Calu3 (cell line): ENCODE data around the gene PSMB2. TPM values are rescaled to one million over a fixed set of nuclear protein-coding genes. Genes with fewer than 3 reads are reported as not detected.
"Not testable (repeated sequence)": the region's sequence is repeated elsewhere in the genome, so short reads cannot be mapped to it uniquely, and the experiment has no call there.

Experiments
- BruUV-seq: library from RNA; stranded (reverse); fragments of 400-500 nt; replicated peaks from 2 replicates; lab custom pipeline; 2021; lab: Mats Ljungman, UMichigan
- CTCF ChIA-PET: fragments of 300-600 bp; sonication (Branson Sonifier 250); formaldehyde crosslinking; loops from one replicate; lab custom pipeline; 2022; ENCODE audit warnings: antibody characterized with exemption; lab: Charles Lee
- DNase-seq: peaks from one replicate; pipeline ENCODE4 v3.0.0; 2022
- H3K27ac Mint-ChIP-seq: one replicate; pipeline ENCODE4 v1.8.0; 2022; ENCODE audit warnings: mixed read lengths; ENCODE audit not compliant: unreplicated experiment
- H3K27me3 Mint-ChIP-seq: one replicate; pipeline ENCODE4 v1.8.0; 2022; ENCODE audit warnings: mixed read lengths; ENCODE audit not compliant: unreplicated experiment
- H3K36me3 Mint-ChIP-seq: one replicate; pipeline ENCODE4 v1.8.0; 2022; ENCODE audit warnings: mild to moderate bottlenecking, moderate library complexity, mixed read lengths; ENCODE audit not compliant: insufficient read depth, unreplicated experiment
- H3K4me1 Mint-ChIP-seq: one replicate; pipeline ENCODE4 v1.8.0; 2022; ENCODE audit warnings: mild to moderate bottlenecking, low read depth, mixed read lengths; ENCODE audit not compliant: unreplicated experiment
- H3K4me3 Mint-ChIP-seq: one replicate; pipeline ENCODE4 v1.8.0; 2022; ENCODE audit warnings: mild to moderate bottlenecking, low read depth, moderate library complexity, mixed read lengths; ENCODE audit not compliant: unreplicated experiment
- H3K9me3 Mint-ChIP-seq: one replicate; pipeline ENCODE4 v1.8.0; 2022; ENCODE audit warnings: low read depth, mixed read lengths; ENCODE audit not compliant: unreplicated experiment
- CTCF ChIP-seq: fragments of 200-600 bp; IDR thresholded peaks from one replicate; pipeline ENCODE4 v1.8.0; 2022; ENCODE audit warnings: antibody characterized with exemption; ENCODE audit not compliant: unreplicated experiment
- intact Hi-C: fragments of 100-400 bp; cut with micrococcal nuclease; formaldehyde crosslinking; loops from one replicate; pipeline ENCODE4 v1.10.0; 2022; ENCODE audit not compliant: unreplicated experiment
- total RNA-seq: library from RNA; stranded (reverse); gene quantifications from 2 replicates; pipeline ENCODE4 v1.2.3, GENCODE V29; 2022

PSMB2 gene
- total RNA-seq, 1 experiment from 2014 or later = 109 TPM

DNA sequence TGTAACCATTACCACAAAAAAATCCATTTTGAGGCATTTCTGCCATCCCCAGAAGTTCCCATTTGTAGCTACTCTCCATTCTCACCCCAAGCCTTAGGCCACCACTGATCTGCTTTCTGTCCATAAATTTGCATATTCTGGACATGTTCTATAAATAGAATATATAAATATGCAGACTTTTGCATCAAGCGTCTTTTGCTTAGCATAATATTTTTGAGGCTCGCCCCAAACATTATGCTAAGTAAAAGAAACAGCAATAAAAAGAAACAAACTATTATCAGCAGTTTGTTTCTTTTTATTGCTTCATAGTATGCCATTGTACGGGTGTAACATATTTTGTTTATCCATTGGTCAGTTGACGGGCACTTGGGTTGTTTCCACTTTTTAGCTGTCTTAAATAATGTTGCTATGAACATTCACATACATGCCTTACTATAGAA is 60.4 kb downstream of the PSMB2 start:
- no peaks in the 10 kb centered on the region for H3K36me3 Mint-ChIP-seq
- BruUV-seq = no TSS peak
- peaks cover 7% of the 10 kb centered on the region for H3K27me3 Mint-ChIP-seq
- H3K4me1 Mint-ChIP-seq = no peaks in the 10 kb centered on the region
- no peak overlapping the region for H3K4me3 Mint-ChIP-seq
- TF ChIP-seq CTCF = no peak
- intact Hi-C loops = no loop called here
- no peaks in the 10 kb centered on the region for H3K9me3 Mint-ChIP-seq
- no peak overlapping the region for H3K27ac Mint-ChIP-seq
- DNase-seq = no peak
- CTCF ChIA-PET = no interaction called here

GRCh38 chr1:35577071-35577998 is 64.0 kb downstream of the PSMB2 start:
- CTCF ChIA-PET = interaction anchor here (1.3 kb wide), 1 partner anchor 13 kb away, joined by 3 read pairs; no protein-coding TSS in a partner anchor
- Mint-ChIP-seq H3K27ac (no peak overlapping the region), H3K9me3 (no peaks in the 10 kb centered on the region), H3K36me3 (peaks cover 11% of the 10 kb centered on the region), H3K4me3 (no peak overlapping the region), H3K4me1 (peaks cover 9% of the 10 kb centered on the region), H3K27me3 (peaks cover 26% of the 10 kb centered on the region)
- BruUV-seq = no TSS peak
- DNase-seq = no peak
- intact Hi-C loops = no loop called here
- TF ChIP-seq CTCF = no peak

- Mint-ChIP-seq H3K36me3 (peaks cover 11% of the 10 kb centered on the region), H3K27me3 (peaks cover 33% of the 10 kb centered on the region)
- CTCF ChIA-PET, BruUV-seq, DNase-seq, H3K4me3 Mint-ChIP-seq, H3K4me1 Mint-ChIP-seq, H3K9me3 Mint-ChIP-seq, intact Hi-C loops, H3K27ac Mint-ChIP-seq: not testable (repeated sequence)
Observed at GRCh38 chr1:35576766-35577070, 64.6 kb downstream of the PSMB2 start.

GRCh38 chr1:35576061-35576765 is 65.1 kb downstream of the PSMB2 start:
- Mint-ChIP-seq H3K9me3 (no peaks in the 10 kb centered on the region), H3K36me3 (peaks cover 11% of the 10 kb centered on the region), H3K27ac (no peak overlapping the region), H3K27me3 (peaks cover 38% of the 10 kb centered on the region), H3K4me1 (peaks cover 9% of the 10 kb centered on the region), H3K4me3 (no peak overlapping the region)
- TF ChIP-seq CTCF = no peak
- no TSS peak for BruUV-seq
- no peak for DNase-seq
- CTCF ChIA-PET = no interaction called here
- intact Hi-C loops = no loop called here
